ENCODE measurements around the gene MYH6.

DNA sequence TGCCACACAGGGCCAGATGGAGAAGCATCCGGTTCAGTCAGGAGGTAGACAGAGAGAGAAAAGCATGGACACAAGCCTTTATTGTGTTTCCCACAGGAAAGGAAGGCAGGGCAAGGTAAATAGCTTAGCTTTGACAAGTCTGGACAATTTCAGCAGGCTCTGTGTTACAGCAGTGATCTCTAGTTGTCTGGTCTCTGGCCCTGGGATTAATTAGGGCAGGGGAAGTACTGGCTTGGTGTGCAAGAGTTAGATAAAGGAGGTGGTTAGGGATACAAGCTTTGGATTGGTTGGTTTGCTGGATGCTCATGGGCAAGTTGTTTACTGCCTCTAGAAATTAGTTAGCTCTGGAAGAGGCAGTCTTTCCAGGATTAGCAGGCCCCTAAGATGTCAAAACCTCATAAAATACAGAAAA, 46.4 kb upstream of the MYH6 start:
- TF ChIP-seq, protein P1, sequence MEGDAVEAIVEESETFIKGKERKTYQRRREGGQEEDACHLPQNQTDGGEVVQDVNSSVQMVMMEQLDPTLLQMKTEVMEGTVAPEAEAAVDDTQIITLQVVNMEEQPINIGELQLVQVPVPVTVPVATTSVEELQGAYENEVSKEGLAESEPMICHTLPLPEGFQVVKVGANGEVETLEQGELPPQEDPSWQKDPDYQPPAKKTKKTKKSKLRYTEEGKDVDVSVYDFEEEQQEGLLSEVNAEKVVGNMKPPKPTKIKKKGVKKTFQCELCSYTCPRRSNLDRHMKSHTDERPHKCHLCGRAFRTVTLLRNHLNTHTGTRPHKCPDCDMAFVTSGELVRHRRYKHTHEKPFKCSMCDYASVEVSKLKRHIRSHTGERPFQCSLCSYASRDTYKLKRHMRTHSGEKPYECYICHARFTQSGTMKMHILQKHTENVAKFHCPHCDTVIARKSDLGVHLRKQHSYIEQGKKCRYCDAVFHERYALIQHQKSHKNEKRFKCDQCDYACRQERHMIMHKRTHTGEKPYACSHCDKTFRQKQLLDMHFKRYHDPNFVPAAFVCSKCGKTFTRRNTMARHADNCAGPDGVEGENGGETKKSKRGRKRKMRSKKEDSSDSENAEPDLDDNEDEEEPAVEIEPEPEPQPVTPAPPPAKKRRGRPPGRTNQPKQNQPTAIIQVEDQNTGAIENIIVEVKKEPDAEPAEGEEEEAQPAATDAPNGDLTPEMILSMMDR (IDR thresholded peaks at IDR 0.05; ENCODE audit: low read length) = no peak
- TF ChIP-seq EZH2 (IDR thresholded peaks at IDR 0.05; ENCODE audit: borderline replicate concordance, low read length) = no peak
